ENCODE results near the gene DPYSL4.

Gene DPYSL4

GRCh38 chr10:132138596-132138995 is 48.2 kb upstream of the DPYSL4 start:
- Histone ChIP-seq H3K27ac (ENCODE audit: low read depth, low read length, poor library complexity, severe bottlenecking) (no peak overlapping the region), H3K4me2 (ENCODE audit: low read length) (no peak overlapping the region), H3K36me3 (ENCODE audit: insufficient read depth, low read length) (no peaks in the 10 kb centered on the region), H3K79me2 (ENCODE audit: insufficient read depth, low read length) (no peaks in the 10 kb centered on the region), H3K4me3 (ENCODE audit: low read depth, low read length, poor library complexity, severe bottlenecking) (no peak overlapping the region), H4K20me1 (ENCODE audit: insufficient read depth, low read length) (no peaks in the 10 kb centered on the region), H3K4me1 (ENCODE audit: insufficient read depth, low read length, severe bottlenecking) (no peaks in the 10 kb centered on the region), H2AFZ (ENCODE audit: low read length) (no peak overlapping the region), H3K27me3 (ENCODE audit: insufficient read depth, low read length) (no peaks in the 10 kb centered on the region), H3K9me2 (ENCODE audit: low read depth, low read length) (no peaks in the 10 kb centered on the region), H3K9ac (ENCODE audit: low read length) (no peak overlapping the region), H3F3A (ENCODE audit: insufficient read depth, low read length) (no peaks in the 10 kb centered on the region), H3K9me3 (ENCODE audit: low read length) (no peaks in the 10 kb centered on the region)
- TF ChIP-seq CTCF (IDR thresholded peaks at IDR 0.05; ENCODE audit: low read length) (no peak), EZH2 (IDR thresholded peaks at IDR 0.05; ENCODE audit: borderline replicate concordance, low read length) (no peak)

- no peaks in the 10 kb centered on the region for H4K20me1 ChIP-seq (ENCODE audit: insufficient read depth, low read length)
- H3K27me3 ChIP-seq (ENCODE audit: insufficient read depth, low read length): no peaks in the 10 kb centered on the region
- no peaks in the 10 kb centered on the region for H3K9me2 ChIP-seq (ENCODE audit: low read depth, low read length)
- no peak overlapping the region for H3K4me3 ChIP-seq (ENCODE audit: low read depth, low read length, poor library complexity, severe bottlenecking)
- no peak overlapping the region for H3K27ac ChIP-seq (ENCODE audit: low read depth, low read length, poor library complexity, severe bottlenecking)
- no peak overlapping the region for H3K4me2 ChIP-seq (ENCODE audit: low read length)
- H3K79me2 ChIP-seq (ENCODE audit: insufficient read depth, low read length): no peaks in the 10 kb centered on the region
- no peaks in the 10 kb centered on the region for H3K36me3 ChIP-seq (ENCODE audit: insufficient read depth, low read length)
- no peak overlapping the region for H2AFZ ChIP-seq (ENCODE audit: low read length)
- no peak for TF ChIP-seq CTCF (IDR thresholded peaks at IDR 0.05; ENCODE audit: low read length)
- no peak for TF ChIP-seq EZH2 (IDR thresholded peaks at IDR 0.05; ENCODE audit: borderline replicate concordance, low read length)
- no peaks in the 10 kb centered on the region for H3F3A ChIP-seq (ENCODE audit: insufficient read depth, low read length)
- H3K4me1 ChIP-seq (ENCODE audit: insufficient read depth, low read length, severe bottlenecking): no peaks in the 10 kb centered on the region
- H3K9ac ChIP-seq (ENCODE audit: low read length): no peak overlapping the region
- no peaks in the 10 kb centered on the region for H3K9me3 ChIP-seq (ENCODE audit: low read length)
These were observed 47.2 kb upstream of the DPYSL4 start for GRCh38 chr10:132139526-132139925.

GRCh38 chr10:132140167-132140925 is 46.4 kb upstream of the DPYSL4 start:
- no peaks in the 10 kb centered on the region for H3K9me2 ChIP-seq (ENCODE audit: low read depth, low read length)
- no peaks in the 10 kb centered on the region for H3K79me2 ChIP-seq (ENCODE audit: insufficient read depth, low read length)
- no peak overlapping the region for H3K27ac ChIP-seq (ENCODE audit: low read depth, low read length, poor library complexity, severe bottlenecking)
- H3K9ac ChIP-seq (ENCODE audit: low read length): no peak overlapping the region
- H3F3A ChIP-seq (ENCODE audit: insufficient read depth, low read length): no peaks in the 10 kb centered on the region
- no peak for TF ChIP-seq EZH2 (IDR thresholded peaks at IDR 0.05; ENCODE audit: borderline replicate concordance, low read length)
- no peak for TF ChIP-seq CTCF (IDR thresholded peaks at IDR 0.05; ENCODE audit: low read length)
- no peak overlapping the region for H2AFZ ChIP-seq (ENCODE audit: low read length)
- no peaks in the 10 kb centered on the region for H4K20me1 ChIP-seq (ENCODE audit: insufficient read depth, low read length)
- H3K4me1 ChIP-seq (ENCODE audit: insufficient read depth, low read length, severe bottlenecking): no peaks in the 10 kb centered on the region
- no peak overlapping the region for H3K4me3 ChIP-seq (ENCODE audit: low read depth, low read length, poor library complexity, severe bottlenecking)
- H3K27me3 ChIP-seq (ENCODE audit: insufficient read depth, low read length): no peaks in the 10 kb centered on the region
- no peaks in the 10 kb centered on the region for H3K36me3 ChIP-seq (ENCODE audit: insufficient read depth, low read length)
- H3K9me3 ChIP-seq (ENCODE audit: low read length): no peaks in the 10 kb centered on the region
- H3K4me2 ChIP-seq (ENCODE audit: low read length): no peak overlapping the region

Data from OCI-LY1 (cell line).